Measurements from ENCODE around the gene SERPINA5. TPM values are rescaled to one million over a fixed set of nuclear protein-coding genes. Genes with fewer than 3 reads are reported as not detected.

The SERPINA5 gene
- total RNA-seq, 2 experiments from 2014 or later = not detected

- Mint-ChIP-seq H3K4me1 (ENCODE audit: low read depth) (no peaks in the 10 kb centered on the region), H3K27me3 (no peaks in the 10 kb centered on the region), H3K36me3 (ENCODE audit: low read depth) (no peaks in the 10 kb centered on the region), H3K9me3 (peaks cover 17% of the 10 kb centered on the region), H3K27ac (no peak overlapping the region), H3K4me3 (no peak overlapping the region)
- ChIA-PET CTCF (no interaction called here), POLR2A (no interaction called here)
- no peak for ATAC-seq
- TF ChIP-seq, protein P1, sequence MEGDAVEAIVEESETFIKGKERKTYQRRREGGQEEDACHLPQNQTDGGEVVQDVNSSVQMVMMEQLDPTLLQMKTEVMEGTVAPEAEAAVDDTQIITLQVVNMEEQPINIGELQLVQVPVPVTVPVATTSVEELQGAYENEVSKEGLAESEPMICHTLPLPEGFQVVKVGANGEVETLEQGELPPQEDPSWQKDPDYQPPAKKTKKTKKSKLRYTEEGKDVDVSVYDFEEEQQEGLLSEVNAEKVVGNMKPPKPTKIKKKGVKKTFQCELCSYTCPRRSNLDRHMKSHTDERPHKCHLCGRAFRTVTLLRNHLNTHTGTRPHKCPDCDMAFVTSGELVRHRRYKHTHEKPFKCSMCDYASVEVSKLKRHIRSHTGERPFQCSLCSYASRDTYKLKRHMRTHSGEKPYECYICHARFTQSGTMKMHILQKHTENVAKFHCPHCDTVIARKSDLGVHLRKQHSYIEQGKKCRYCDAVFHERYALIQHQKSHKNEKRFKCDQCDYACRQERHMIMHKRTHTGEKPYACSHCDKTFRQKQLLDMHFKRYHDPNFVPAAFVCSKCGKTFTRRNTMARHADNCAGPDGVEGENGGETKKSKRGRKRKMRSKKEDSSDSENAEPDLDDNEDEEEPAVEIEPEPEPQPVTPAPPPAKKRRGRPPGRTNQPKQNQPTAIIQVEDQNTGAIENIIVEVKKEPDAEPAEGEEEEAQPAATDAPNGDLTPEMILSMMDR (IDR thresholded peaks at IDR 0.05) = no peak
- intact Hi-C loops (cut with micrococcal nuclease) = no loop called here
- no peak for DNase-seq
Measured at GRCh38 chr14:94621358-94622134, 40.3 kb downstream of the SERPINA5 start.

GRCh38 chr14:94622653-94623421, 41.6 kb downstream of the SERPINA5 start:
- Mint-ChIP-seq H3K27me3 (no peaks in the 10 kb centered on the region), H3K4me3 (no peak overlapping the region), H3K27ac (no peak overlapping the region), H3K4me1 (ENCODE audit: low read depth) (no peaks in the 10 kb centered on the region), H3K36me3 (ENCODE audit: low read depth) (no peaks in the 10 kb centered on the region), H3K9me3 (peaks cover 12% of the 10 kb centered on the region)
- intact Hi-C loops (cut with micrococcal nuclease) = no loop called here
- TF ChIP-seq, protein P1 (IDR thresholded peaks at IDR 0.05) = no peak
- CTCF ChIA-PET = no interaction called here
- no peak for DNase-seq
- POLR2A ChIA-PET = no interaction called here
- ATAC-seq = no peak

DNA sequence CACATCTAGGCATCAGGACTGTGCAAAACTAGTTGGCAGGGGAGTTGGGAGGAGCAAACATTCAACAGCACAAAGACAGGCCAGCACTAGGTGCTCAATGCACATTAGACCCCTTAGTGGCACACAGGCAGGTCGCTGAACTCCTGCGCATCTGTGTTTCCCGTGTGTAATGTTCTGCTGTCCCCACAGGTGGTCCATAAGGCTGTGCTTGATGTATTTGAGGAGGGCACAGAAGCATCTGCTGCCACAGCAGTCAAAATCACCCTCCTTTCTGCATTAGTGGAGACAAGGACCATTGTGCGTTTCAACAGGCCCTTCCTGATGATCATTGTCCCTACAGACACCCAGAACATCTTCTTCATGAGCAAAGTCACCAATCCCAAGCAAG, 42.2 kb downstream of the SERPINA5 start:
- ChIA-PET POLR2A (no interaction called here), CTCF (no interaction called here)
- intact Hi-C loops (cut with micrococcal nuclease) = no loop called here
- Mint-ChIP-seq H3K36me3 (ENCODE audit: low read depth) (no peaks in the 10 kb centered on the region), H3K9me3 (peaks cover 10% of the 10 kb centered on the region), H3K27me3 (no peaks in the 10 kb centered on the region), H3K4me1 (ENCODE audit: low read depth) (no peaks in the 10 kb centered on the region), H3K27ac (no peak overlapping the region), H3K4me3 (no peak overlapping the region)
- DNase-seq (no peak), ATAC-seq (no peak)
- TF ChIP-seq, protein P1 (IDR thresholded peaks at IDR 0.05) = no peak

DNA sequence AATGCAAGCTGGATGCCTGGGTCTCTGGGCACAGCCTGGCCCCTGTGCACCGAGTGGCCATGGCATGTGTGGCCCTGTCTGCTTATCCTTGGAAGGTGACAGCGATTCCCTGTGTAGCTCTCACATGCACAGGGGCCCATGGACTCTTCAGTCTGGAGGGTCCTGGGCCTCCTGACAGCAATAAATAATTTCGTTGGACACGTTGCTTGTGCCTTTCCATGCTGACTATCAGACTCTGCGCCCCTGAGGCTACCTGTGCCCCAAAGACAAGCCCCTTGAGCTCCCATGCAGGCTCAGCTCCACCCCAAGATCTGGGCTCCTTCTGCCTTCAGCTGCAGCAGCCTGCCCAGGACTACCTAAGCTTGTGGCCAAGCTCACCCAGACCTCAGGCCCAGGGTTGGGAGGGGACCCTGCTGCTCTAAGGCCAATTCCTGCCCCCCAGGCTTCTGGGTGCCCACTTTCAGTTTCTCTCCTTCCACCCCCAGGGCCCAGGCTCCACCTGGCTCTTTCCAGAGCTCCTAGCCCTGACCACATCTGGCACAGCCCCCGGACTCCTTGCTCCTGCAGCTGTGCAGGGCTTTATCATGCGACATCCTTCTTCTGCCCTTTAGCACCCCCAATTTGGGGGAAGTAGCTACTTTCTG, 42.8 kb downstream of the SERPINA5 start:
- POLR2A ChIA-PET = no interaction called here
- intact Hi-C loops (cut with micrococcal nuclease) = no loop called here
- Mint-ChIP-seq H3K27ac (no peak overlapping the region), H3K4me3 (no peak overlapping the region), H3K27me3 (no peaks in the 10 kb centered on the region), H3K9me3 (peaks cover 4% of the 10 kb centered on the region), H3K36me3 (ENCODE audit: low read depth) (no peaks in the 10 kb centered on the region), H3K4me1 (ENCODE audit: low read depth) (no peaks in the 10 kb centered on the region)
- no peak for ATAC-seq
- DNase-seq = no peak
- CTCF ChIA-PET = no interaction called here
- TF ChIP-seq, protein P1 (IDR thresholded peaks at IDR 0.05) = no peak

All from activated CD8-positive, alpha-beta T cell treated with anti-CD3 and anti-CD28 coated beads for 36 hours (primary cell).